ENCODE measurements around the gene SNTB2. TPM values are rescaled to one million over a fixed set of nuclear protein-coding genes. Genes with fewer than 3 reads are reported as not detected.

SNTB2 gene
- total RNA-seq, 2 donors from 2014 or later, result 33.7 to 53.0 TPM

- WGBS, result 91% methylated on average over 30 of the region's 30 CpGs
- Histone ChIP-seq H3K9me3 (no peaks in the 10 kb centered on the region), H3K4me3 (no peak overlapping the region), H3K36me3 (peaks cover 35 to 57% of the 10 kb centered on the region in 2 donors), H3K4me1 (replicated peaks) (no peaks in the 10 kb centered on the region), H3K27me3 (replicated peaks; ENCODE audit: insufficient read depth) (no peaks in the 10 kb centered on the region), H3K27ac (no peak overlapping the region)
- intact Hi-C loops (cut with DNase I), result no loop called here
- no peak for DNase-seq (ENCODE audit: low spot score)
- TF ChIP-seq POLR2AphosphoS5 (IDR thresholded peaks at IDR 0.05) (no peak), POLR2A (IDR thresholded peaks at IDR 0.05) (no peak)
- TF ChIP-seq, protein P1, sequence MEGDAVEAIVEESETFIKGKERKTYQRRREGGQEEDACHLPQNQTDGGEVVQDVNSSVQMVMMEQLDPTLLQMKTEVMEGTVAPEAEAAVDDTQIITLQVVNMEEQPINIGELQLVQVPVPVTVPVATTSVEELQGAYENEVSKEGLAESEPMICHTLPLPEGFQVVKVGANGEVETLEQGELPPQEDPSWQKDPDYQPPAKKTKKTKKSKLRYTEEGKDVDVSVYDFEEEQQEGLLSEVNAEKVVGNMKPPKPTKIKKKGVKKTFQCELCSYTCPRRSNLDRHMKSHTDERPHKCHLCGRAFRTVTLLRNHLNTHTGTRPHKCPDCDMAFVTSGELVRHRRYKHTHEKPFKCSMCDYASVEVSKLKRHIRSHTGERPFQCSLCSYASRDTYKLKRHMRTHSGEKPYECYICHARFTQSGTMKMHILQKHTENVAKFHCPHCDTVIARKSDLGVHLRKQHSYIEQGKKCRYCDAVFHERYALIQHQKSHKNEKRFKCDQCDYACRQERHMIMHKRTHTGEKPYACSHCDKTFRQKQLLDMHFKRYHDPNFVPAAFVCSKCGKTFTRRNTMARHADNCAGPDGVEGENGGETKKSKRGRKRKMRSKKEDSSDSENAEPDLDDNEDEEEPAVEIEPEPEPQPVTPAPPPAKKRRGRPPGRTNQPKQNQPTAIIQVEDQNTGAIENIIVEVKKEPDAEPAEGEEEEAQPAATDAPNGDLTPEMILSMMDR (IDR thresholded peaks at IDR 0.05), result no peak
Observed at GRCh38 chr16:69319826-69320739, 133.1 kb downstream of the SNTB2 start.

DNA sequence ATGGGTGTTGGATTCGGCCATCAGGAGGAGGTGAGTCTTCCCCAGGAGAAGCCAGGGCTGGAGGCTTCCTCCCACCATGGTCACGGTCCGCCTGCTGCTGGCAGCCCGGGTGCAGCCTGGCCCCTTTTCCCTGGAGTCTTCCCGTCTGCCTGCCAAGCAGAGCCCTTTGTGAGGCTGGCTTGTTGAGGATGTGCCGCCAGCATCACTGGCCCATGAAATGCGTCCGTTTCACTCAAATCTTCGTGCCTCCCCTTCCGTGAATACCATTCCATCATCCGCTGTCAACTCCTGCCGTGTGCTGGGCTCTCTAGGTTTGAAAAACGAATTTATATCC lies 133.7 kb downstream of the SNTB2 start:
- no peaks in the 10 kb centered on the region for H3K27me3 ChIP-seq (replicated peaks; ENCODE audit: insufficient read depth)
- no peak overlapping the region for H3K4me3 ChIP-seq
- DNase-seq (ENCODE audit: low spot score), result no peak
- WGBS, result 81% methylated on average over 13 of the region's 13 CpGs
- TF ChIP-seq, protein P1 (IDR thresholded peaks at IDR 0.05), result no peak
- TF ChIP-seq POLR2A (IDR thresholded peaks at IDR 0.05), result no peak
- no peak for TF ChIP-seq POLR2AphosphoS5 (IDR thresholded peaks at IDR 0.05)
- no peaks in the 10 kb centered on the region for H3K9me3 ChIP-seq
- H3K27ac ChIP-seq, result no peak overlapping the region
- peaks cover 35 to 57% of the 10 kb centered on the region in 2 donors for H3K36me3 ChIP-seq
- H3K4me1 ChIP-seq (replicated peaks), result no peaks in the 10 kb centered on the region
- intact Hi-C loops (cut with DNase I), result no loop called here

- Histone ChIP-seq H3K27ac (no peak overlapping the region), H3K4me3 (no peak overlapping the region), H3K27me3 (replicated peaks; ENCODE audit: insufficient read depth) (no peaks in the 10 kb centered on the region), H3K36me3 (peaks cover 35 to 55% of the 10 kb centered on the region in 2 donors), H3K4me1 (replicated peaks) (no peaks in the 10 kb centered on the region), H3K9me3 (no peaks in the 10 kb centered on the region)
- 88% methylated on average over 22 of the region's 22 CpGs for WGBS
- no peak for TF ChIP-seq POLR2AphosphoS5 (IDR thresholded peaks at IDR 0.05)
- no peak for TF ChIP-seq POLR2A (IDR thresholded peaks at IDR 0.05)
- TF ChIP-seq, protein P1 (IDR thresholded peaks at IDR 0.05), result no peak
- intact Hi-C loops (cut with DNase I), result no loop called here
- no peak for DNase-seq (ENCODE audit: low spot score)
Observed at GRCh38 chr16:69321080-69321479, 134.1 kb downstream of the SNTB2 start.

DNA sequence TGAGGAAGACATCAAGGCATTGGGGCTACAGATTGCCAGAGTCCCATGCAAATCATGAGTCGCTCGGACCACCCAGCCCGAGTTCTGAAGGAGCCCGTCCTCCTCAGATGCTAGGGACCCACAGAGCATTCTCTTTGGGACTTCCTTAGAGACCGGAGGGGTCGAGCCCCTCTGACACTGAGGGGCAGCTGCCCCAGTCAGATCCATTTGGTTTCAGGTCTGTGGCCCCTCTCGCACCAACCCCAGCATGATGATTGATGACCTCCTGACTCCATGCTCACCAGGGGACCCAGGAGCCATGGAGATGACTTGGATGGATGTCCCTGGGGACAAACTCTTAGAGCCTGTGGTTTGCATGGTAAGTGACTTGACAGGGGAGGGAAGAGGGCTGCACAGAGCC lies 135.4 kb downstream of the SNTB2 start:
- H3K27ac ChIP-seq, result no peak overlapping the region
- H3K27me3 ChIP-seq (replicated peaks; ENCODE audit: insufficient read depth), result no peaks in the 10 kb centered on the region
- 96% methylated on average over 7 of the region's 7 CpGs for WGBS
- no peak for DNase-seq (ENCODE audit: low spot score)
- peaks cover 29 to 45% of the 10 kb centered on the region in 2 donors for H3K36me3 ChIP-seq
- H3K4me3 ChIP-seq, result no peak overlapping the region
- no peaks in the 10 kb centered on the region for H3K4me1 ChIP-seq (replicated peaks)
- H3K9me3 ChIP-seq, result no peaks in the 10 kb centered on the region
- intact Hi-C loops (cut with DNase I), result no loop called here
- TF ChIP-seq, protein P1 (IDR thresholded peaks at IDR 0.05), result no peak
- no peak for TF ChIP-seq POLR2A (IDR thresholded peaks at IDR 0.05)

DNA sequence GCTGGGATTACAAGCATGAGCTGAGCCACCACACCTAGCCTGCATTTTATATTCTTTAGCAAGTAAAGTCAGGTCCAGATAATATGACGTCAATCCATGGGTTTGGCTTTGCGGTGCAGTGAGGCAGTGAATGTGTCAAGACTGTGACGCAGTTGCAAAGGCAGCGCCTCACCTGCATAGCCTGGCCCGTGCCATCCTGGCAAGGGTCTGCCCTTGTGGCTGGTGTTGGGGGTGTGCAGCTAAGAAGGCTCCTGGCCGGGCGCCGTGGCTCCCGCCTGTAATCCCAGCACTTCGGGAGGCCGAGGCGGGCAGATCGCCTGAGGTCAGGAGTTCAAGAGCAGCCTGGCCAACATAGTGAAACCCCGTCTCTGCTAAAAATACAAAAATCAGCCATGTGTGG lies 136.5 kb downstream of the SNTB2 start:
- no peak for DNase-seq (ENCODE audit: low spot score)
- intact Hi-C loops (cut with DNase I), result no loop called here
- H3K4me1 ChIP-seq (replicated peaks), result peaks cover 3% of the 10 kb centered on the region
- peaks cover 29 to 41% of the 10 kb centered on the region in 2 donors for H3K36me3 ChIP-seq
- WGBS, result 90% methylated on average over 14 of the region's 14 CpGs
- no peaks in the 10 kb centered on the region for H3K9me3 ChIP-seq
- no peaks in the 10 kb centered on the region for H3K27me3 ChIP-seq (replicated peaks; ENCODE audit: insufficient read depth)
- H3K27ac ChIP-seq, result no peak overlapping the region
- H3K4me3 ChIP-seq, result no peak overlapping the region
- TF ChIP-seq POLR2AphosphoS5 (IDR thresholded peaks at IDR 0.05) (no peak), POLR2A (IDR thresholded peaks at IDR 0.05) (no peak)
- TF ChIP-seq, protein P1 (IDR thresholded peaks at IDR 0.05), result no peak

Measured in prostate gland (tissue), 2 donors.